ENCODE data around the gene RBM8A.

The RBM8A gene

DNA sequence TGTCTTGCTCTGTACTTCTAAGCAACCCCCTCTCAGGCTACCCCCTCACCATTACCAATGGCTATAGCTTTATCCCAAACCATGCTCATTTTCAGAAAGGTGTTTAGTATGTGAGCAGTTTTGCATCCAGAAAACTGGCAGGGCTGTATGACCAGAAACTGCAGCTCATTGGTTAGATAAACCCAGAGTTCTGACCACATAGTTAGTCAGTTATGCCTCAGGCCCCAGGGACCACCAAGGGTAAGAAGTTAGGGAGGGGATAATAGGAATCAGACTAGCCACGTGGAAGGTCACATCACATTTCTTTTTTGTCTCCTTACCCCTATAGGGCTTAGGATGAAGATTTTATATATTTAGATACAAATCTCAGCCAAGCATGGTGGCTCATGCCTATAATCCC lies 18.6 kb downstream of the RBM8A start:
- no peak overlapping the region for H2BK15ac ChIP-seq (replicated peaks; ENCODE audit: low read depth)
- H3K9ac ChIP-seq (ENCODE audit: low read length) = no peak overlapping the region
- no peak overlapping the region for H4K8ac ChIP-seq (ENCODE audit: low read depth, low read length)
- H3K4me2 ChIP-seq (ENCODE audit: low read length) = no peak overlapping the region
- DNase-seq = no peak
- H3K79me2 ChIP-seq (ENCODE audit: control insufficient read depth, insufficient read depth, low read length) = no peaks in the 10 kb centered on the region
- no peak overlapping the region for H2AK5ac ChIP-seq (ENCODE audit: low read length)
- H3K27ac ChIP-seq (ENCODE audit: low read depth, low read length) = no peak overlapping the region
- no peak overlapping the region for H2BK120ac ChIP-seq (ENCODE audit: low read depth, low read length)
- H3K36me3 ChIP-seq (ENCODE audit: control insufficient read depth, insufficient read depth, low read length) = no peaks in the 10 kb centered on the region
- H3K27me3 ChIP-seq (ENCODE audit: insufficient read depth, low read length, poor library complexity) = no peaks in the 10 kb centered on the region
- H4K5ac ChIP-seq (ENCODE audit: low read length) = no peak overlapping the region
- no peak overlapping the region for H3K56ac ChIP-seq (ENCODE audit: low read length)
- H3K23ac ChIP-seq (ENCODE audit: low read length) = no peak overlapping the region
- H3K4me1 ChIP-seq (ENCODE audit: control insufficient read depth, low read depth, low read length) = peaks cover 3% of the 10 kb centered on the region
- no peak overlapping the region for H3K4ac ChIP-seq (ENCODE audit: low read depth, low read length)
- no peak overlapping the region for H3K4me3 ChIP-seq (ENCODE audit: low read length)
- H2BK5ac ChIP-seq (ENCODE audit: low read length) = no peak overlapping the region
- no CpG with 5 or more reads among the region's 1 CpG for WGBS (ENCODE audit: extremely low coverage, insufficient coverage, low lambda C conversion rate)
- H3K79me1 ChIP-seq (ENCODE audit: low read length) = no peaks in the 10 kb centered on the region
- no peak overlapping the region for H3K18ac ChIP-seq (ENCODE audit: low read length)

DNA sequence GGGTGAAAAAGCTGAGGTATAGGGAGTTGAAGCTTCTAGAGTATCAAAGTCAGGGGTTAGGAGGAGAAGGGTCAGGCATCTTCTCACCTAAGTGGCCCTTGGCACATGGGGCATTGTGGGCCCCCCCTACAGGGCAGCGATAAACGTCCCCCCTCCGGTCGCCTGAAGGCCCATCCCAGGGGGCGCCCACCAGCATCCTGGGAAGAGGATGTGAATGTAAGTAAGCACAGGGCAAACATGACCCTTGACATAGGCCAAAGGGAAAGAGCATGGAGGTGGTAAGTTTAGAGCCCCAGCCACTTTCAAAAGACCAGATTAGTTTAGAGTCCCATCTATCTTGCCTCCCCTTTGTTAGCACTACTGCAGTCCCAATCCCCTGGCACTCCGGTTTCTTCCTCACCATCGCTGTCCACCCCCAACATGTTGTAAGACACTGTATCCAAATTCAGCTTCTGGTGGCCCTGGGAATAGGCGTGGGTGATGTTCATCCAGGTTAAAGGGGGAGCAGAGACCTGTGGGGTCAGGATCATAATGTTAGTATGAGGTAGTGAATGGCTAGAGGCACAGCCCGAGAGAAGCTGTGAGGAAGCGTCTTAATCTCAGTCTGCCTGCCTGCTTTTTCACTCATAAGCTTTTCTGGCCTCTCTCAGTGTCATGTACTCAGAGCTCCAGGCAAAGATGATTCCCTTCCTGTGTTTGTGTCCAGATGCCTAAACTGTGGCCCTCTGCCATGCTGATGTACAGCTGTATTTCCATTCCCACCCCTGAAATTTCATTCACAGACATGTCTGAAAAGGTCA lies 20.1 kb downstream of the RBM8A start:
- no peak overlapping the region for H3K18ac ChIP-seq (ENCODE audit: low read length)
- peak overlapping the region; percentile 25 for H3K56ac ChIP-seq (ENCODE audit: low read length)
- WGBS (ENCODE audit: extremely low coverage, insufficient coverage, low lambda C conversion rate) = no CpG with 5 or more reads among the region's 10 CpGs
- H3K79me2 ChIP-seq (ENCODE audit: control insufficient read depth, insufficient read depth, low read length) = no peaks in the 10 kb centered on the region
- H3K36me3 ChIP-seq (ENCODE audit: control insufficient read depth, insufficient read depth, low read length) = no peaks in the 10 kb centered on the region
- H2AK5ac ChIP-seq (ENCODE audit: low read length) = no peak overlapping the region
- DNase-seq = no peak
- no peak overlapping the region for H4K5ac ChIP-seq (ENCODE audit: low read length)
- no peaks in the 10 kb centered on the region for H3K79me1 ChIP-seq (ENCODE audit: low read length)
- no peak overlapping the region for H3K4ac ChIP-seq (ENCODE audit: low read depth, low read length)
- H3K4me3 ChIP-seq (ENCODE audit: low read length) = no peak overlapping the region
- no peak overlapping the region for H3K4me2 ChIP-seq (ENCODE audit: low read length)
- H3K4me1 ChIP-seq (ENCODE audit: control insufficient read depth, low read depth, low read length) = peaks cover 3% of the 10 kb centered on the region
- H2BK5ac ChIP-seq (ENCODE audit: low read length) = no peak overlapping the region
- H3K27me3 ChIP-seq (ENCODE audit: insufficient read depth, low read length, poor library complexity) = no peaks in the 10 kb centered on the region
- H3K23ac ChIP-seq (ENCODE audit: low read length) = no peak overlapping the region
- H2BK15ac ChIP-seq (replicated peaks; ENCODE audit: low read depth) = no peak overlapping the region
- H3K9ac ChIP-seq (ENCODE audit: low read length) = no peak overlapping the region
- no peak overlapping the region for H2BK120ac ChIP-seq (ENCODE audit: low read depth, low read length)
- no peak overlapping the region for H3K27ac ChIP-seq (ENCODE audit: low read depth, low read length)
- H4K8ac ChIP-seq (ENCODE audit: low read depth, low read length) = no peak overlapping the region

DNA sequence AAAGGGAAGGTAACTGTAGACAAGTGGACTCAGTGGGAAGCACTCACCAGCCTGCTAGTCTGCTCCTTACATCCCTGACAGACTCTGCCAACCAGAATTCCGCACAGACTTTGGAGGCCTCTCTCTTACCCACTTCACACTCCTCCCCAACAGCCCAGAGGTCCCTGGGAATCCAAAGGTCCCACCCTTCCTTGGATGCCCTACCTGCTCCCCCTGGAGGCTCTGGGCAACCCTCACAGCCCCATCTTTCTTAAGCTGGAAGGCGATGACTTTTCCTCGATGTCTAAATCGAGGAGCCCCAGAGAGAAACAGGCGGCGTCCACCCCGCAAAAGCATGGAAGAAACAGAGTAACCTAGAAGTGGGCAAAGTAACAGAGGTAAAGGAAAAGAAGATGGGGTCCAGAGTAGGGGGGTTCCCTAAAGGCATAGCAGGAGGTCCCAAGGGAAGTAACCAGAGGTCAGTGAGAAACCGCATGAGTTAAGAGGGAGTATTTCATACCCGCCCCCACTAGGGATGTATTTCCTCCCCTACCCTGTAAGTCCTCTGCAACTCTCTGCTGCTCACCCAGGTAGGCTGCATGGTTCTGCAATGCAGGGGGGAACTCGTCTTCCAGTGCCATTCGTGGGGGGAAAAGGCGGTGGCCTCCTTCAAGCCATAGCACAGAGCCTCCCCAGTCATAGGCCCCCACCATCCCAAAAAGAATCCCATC lies 25.8 kb downstream of the RBM8A start:
- Histone ChIP-seq H3K56ac (ENCODE audit: low read length) (no peak overlapping the region), H3K4me1 (ENCODE audit: control insufficient read depth, low read depth, low read length) (no peaks in the 10 kb centered on the region), H2AK5ac (ENCODE audit: low read length) (no peak overlapping the region), H2BK120ac (ENCODE audit: low read depth, low read length) (no peak overlapping the region), H2BK15ac (replicated peaks; ENCODE audit: low read depth) (no peak overlapping the region), H3K9ac (ENCODE audit: low read length) (no peak overlapping the region), H3K4me2 (ENCODE audit: low read length) (no peak overlapping the region), H2BK5ac (ENCODE audit: low read length) (no peak overlapping the region), H4K8ac (ENCODE audit: low read depth, low read length) (no peak overlapping the region), H3K4me3 (ENCODE audit: low read length) (no peak overlapping the region), H3K79me2 (ENCODE audit: control insufficient read depth, insufficient read depth, low read length) (no peaks in the 10 kb centered on the region), H3K27me3 (ENCODE audit: insufficient read depth, low read length, poor library complexity) (no peaks in the 10 kb centered on the region), H3K23ac (ENCODE audit: low read length) (no peak overlapping the region), H3K36me3 (ENCODE audit: control insufficient read depth, insufficient read depth, low read length) (no peaks in the 10 kb centered on the region), H4K5ac (ENCODE audit: low read length) (no peak overlapping the region), H3K27ac (ENCODE audit: low read depth, low read length) (no peak overlapping the region), H3K18ac (ENCODE audit: low read length) (no peak overlapping the region), H3K79me1 (ENCODE audit: low read length) (no peaks in the 10 kb centered on the region), H3K4ac (ENCODE audit: low read depth, low read length) (no peak overlapping the region)
- DNase-seq = peak; percentile 45
- no CpG with 5 or more reads among the region's 12 CpGs for WGBS (ENCODE audit: extremely low coverage, insufficient coverage, low lambda C conversion rate)

DNA sequence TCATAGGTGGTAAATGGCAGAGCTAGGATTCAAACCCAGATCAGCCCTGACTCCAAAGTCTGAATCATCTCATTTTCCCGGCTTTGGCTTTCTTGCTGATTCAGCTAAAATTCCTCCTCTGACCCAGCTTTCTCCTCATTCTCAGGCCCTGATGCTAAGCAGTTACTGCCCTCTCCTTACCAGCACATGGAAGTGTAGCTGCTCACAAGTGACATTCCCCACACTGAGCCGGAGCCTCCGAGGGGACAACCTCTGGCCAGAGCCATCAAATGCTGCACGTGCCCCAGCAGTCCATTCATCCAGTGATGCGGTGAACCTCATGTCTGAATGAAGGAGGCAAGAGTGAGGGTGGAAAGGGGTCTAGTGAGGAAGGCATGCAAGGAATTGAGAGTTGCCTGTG lies 28.5 kb downstream of the RBM8A start:
- Histone ChIP-seq H3K4ac (ENCODE audit: low read depth, low read length) (no peak overlapping the region), H3K36me3 (ENCODE audit: control insufficient read depth, insufficient read depth, low read length) (no peaks in the 10 kb centered on the region), H3K18ac (ENCODE audit: low read length) (no peak overlapping the region), H3K9ac (ENCODE audit: low read length) (no peak overlapping the region), H3K27ac (ENCODE audit: low read depth, low read length) (no peak overlapping the region), H3K4me3 (ENCODE audit: low read length) (no peak overlapping the region), H3K4me1 (ENCODE audit: control insufficient read depth, low read depth, low read length) (no peaks in the 10 kb centered on the region), H4K5ac (ENCODE audit: low read length) (no peak overlapping the region), H3K56ac (ENCODE audit: low read length) (no peak overlapping the region), H3K27me3 (ENCODE audit: insufficient read depth, low read length, poor library complexity) (no peaks in the 10 kb centered on the region), H2AK5ac (ENCODE audit: low read length) (no peak overlapping the region), H3K79me1 (ENCODE audit: low read length) (no peaks in the 10 kb centered on the region), H3K23ac (ENCODE audit: low read length) (no peak overlapping the region), H2BK5ac (ENCODE audit: low read length) (no peak overlapping the region), H3K79me2 (ENCODE audit: control insufficient read depth, insufficient read depth, low read length) (no peaks in the 10 kb centered on the region), H2BK120ac (ENCODE audit: low read depth, low read length) (no peak overlapping the region), H2BK15ac (replicated peaks; ENCODE audit: low read depth) (no peak overlapping the region), H4K8ac (ENCODE audit: low read depth, low read length) (no peak overlapping the region), H3K4me2 (ENCODE audit: low read length) (no peak overlapping the region)
- no CpG with 5 or more reads among the region's 5 CpGs for WGBS (ENCODE audit: extremely low coverage, insufficient coverage, low lambda C conversion rate)
- no peak for DNase-seq

DNA sequence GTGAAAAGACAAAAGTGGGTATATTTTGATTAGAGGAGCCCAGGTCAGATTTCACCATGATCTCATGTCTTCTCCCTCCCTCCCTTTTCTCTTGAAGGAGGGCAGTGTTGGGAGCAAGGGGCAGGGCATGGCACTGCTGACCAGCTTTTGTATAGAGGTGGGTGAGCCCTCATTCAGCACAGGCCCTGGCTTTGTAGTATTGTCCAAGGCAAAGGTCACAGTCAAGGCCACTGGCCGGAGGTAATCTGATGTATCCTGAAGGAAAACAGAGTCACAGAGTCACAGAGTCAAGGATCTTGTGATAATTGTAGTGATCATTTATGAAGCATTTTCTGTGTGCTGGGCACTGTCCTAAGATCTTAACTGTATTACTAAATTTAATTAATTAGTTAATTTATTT lies 29.3 kb downstream of the RBM8A start:
- no peak overlapping the region for H3K9ac ChIP-seq (ENCODE audit: low read length)
- H3K4me2 ChIP-seq (ENCODE audit: low read length) = no peak overlapping the region
- H3K79me1 ChIP-seq (ENCODE audit: low read length) = no peaks in the 10 kb centered on the region
- no peak for DNase-seq
- whole genome bisulfite sequencing (ENCODE audit: extremely low coverage, insufficient coverage, low lambda C conversion rate) = no CpG with 5 or more reads among the region's 1 CpG
- no peak overlapping the region for H3K56ac ChIP-seq (ENCODE audit: low read length)
- H3K4me1 ChIP-seq (ENCODE audit: control insufficient read depth, low read depth, low read length) = no peaks in the 10 kb centered on the region
- H3K4me3 ChIP-seq (ENCODE audit: low read length) = no peak overlapping the region
- H2BK120ac ChIP-seq (ENCODE audit: low read depth, low read length) = no peak overlapping the region
- no peak overlapping the region for H3K27ac ChIP-seq (ENCODE audit: low read depth, low read length)
- no peak overlapping the region for H3K18ac ChIP-seq (ENCODE audit: low read length)
- no peak overlapping the region for H2BK15ac ChIP-seq (replicated peaks; ENCODE audit: low read depth)
- H3K23ac ChIP-seq (ENCODE audit: low read length) = no peak overlapping the region
- H3K36me3 ChIP-seq (ENCODE audit: control insufficient read depth, insufficient read depth, low read length) = no peaks in the 10 kb centered on the region
- no peak overlapping the region for H4K5ac ChIP-seq (ENCODE audit: low read length)
- no peak overlapping the region for H3K4ac ChIP-seq (ENCODE audit: low read depth, low read length)
- H3K27me3 ChIP-seq (ENCODE audit: insufficient read depth, low read length, poor library complexity) = no peaks in the 10 kb centered on the region
- no peak overlapping the region for H4K8ac ChIP-seq (ENCODE audit: low read depth, low read length)
- no peak overlapping the region for H2AK5ac ChIP-seq (ENCODE audit: low read length)
- no peak overlapping the region for H2BK5ac ChIP-seq (ENCODE audit: low read length)
- no peaks in the 10 kb centered on the region for H3K79me2 ChIP-seq (ENCODE audit: control insufficient read depth, insufficient read depth, low read length)
